Esophagus muscularis mucosa (tissue), 4 donors: ENCODE results near the gene THADA. TPM values are rescaled to one million over a fixed set of nuclear protein-coding genes. Genes with fewer than 3 reads are reported as not detected.
"Not testable (repeated sequence)": the region's sequence is repeated elsewhere in the genome, so short reads cannot be mapped to it uniquely, and the experiment has no call there.

Experiments
- DNase-seq: peaks from one replicate; pipeline ENCODE4 v3.0.0-alpha.2; 2017; ENCODE audit errors: extremely low spot score
- H3K27ac ChIP-seq, 4 donors: fragments of 200-600 bp; sonication (generic); replicated peaks in 1 of 4; 1 replicate in 3 of 4; 2 replicates in 1 of 4; pipeline ENCODE4 v1.5.1; 2016 to 2019; ENCODE audit warnings: mild to moderate bottlenecking in 1 of 4
- H3K27me3 ChIP-seq, 4 donors: fragments of 200-600 bp; sonication (generic); one replicate each; pipeline versions ENCODE4 v1.5.1 to v1.6.0; 2016 to 2019
- H3K36me3 ChIP-seq, 4 donors: fragments of 200-600 bp; sonication (generic); one replicate each; pipeline ENCODE4 v1.5.1; 2016 to 2019
- H3K4me1 ChIP-seq, 4 donors: fragments of 200-600 bp; sonication (generic); one replicate each; pipeline ENCODE4 v1.5.1; 2016 to 2019
- H3K4me3 ChIP-seq, 4 donors: fragments of 200-600 bp; sonication (generic); 1 replicate in 2 of 4; 2 replicates in 2 of 4; pipeline ENCODE4 v1.5.1; 2016 to 2019; ENCODE audit warnings: mild to moderate bottlenecking in 4 of 4, moderate library complexity in 1 of 4
- H3K9me3 ChIP-seq, 4 donors: fragments of 200-600 bp; sonication (generic); 1 replicate in 3 of 4; 2 replicates in 1 of 4; pipeline ENCODE4 v1.5.1; 2016 to 2019
- CTCF ChIP-seq, 3 experiments: fragments of 200-600 bp in 2 of 3; fragments of 450-650 bp in 1 of 3; sonication (generic) in 2 of 3; IDR thresholded peaks; one replicate each; pipeline ENCODE4 v1.5.1; 2017 to 2019; ENCODE audit warnings: antibody characterized with exemption in 3 of 3, mild to moderate bottlenecking in 2 of 3, moderate library complexity in 1 of 3
- EP300 ChIP-seq: sonication (generic); formaldehyde crosslinking; IDR thresholded peaks from one replicate; pipeline ENCODE4 v1.6.1; 2017; ENCODE audit warnings: antibody characterized with exemption
- POLR2A ChIP-seq: fragments of 450-650 bp; IDR thresholded peaks from one replicate; pipeline ENCODE4 v1.6.1; 2017; ENCODE audit warnings: antibody characterized with exemption, moderate library complexity, mild to moderate bottlenecking, low read depth
- POLR2AphosphoS5 ChIP-seq, 2 donors: sonication (generic); formaldehyde crosslinking; IDR thresholded peaks; one replicate each; pipeline ENCODE4 v1.6.1; 2017; ENCODE audit warnings: antibody characterized with exemption in 2 of 2
- WGBS: methylation state at CpG from one replicate; pipeline ENCODE4 v1.1.5; 2018; 5-methylcytosine and 5-hydroxymethylcytosine counted together
- intact Hi-C: fragments of 100-400 bp; cut with DNase I; formaldehyde crosslinking; loops from one replicate; pipeline ENCODE4 v1.15.1; 2023
- total RNA-seq, 4 donors: library from RNA; depleted of rRNA; stranded (reverse); fragments of >200 nt; gene quantifications; one replicate each; pipeline versions ENCODE4 v1.1.0 to v1.2.1, GENCODE V29; 2016

THADA gene
- total RNA-seq, 4 donors from 2014 or later = 17.2 to 28.7 (median 21.3) TPM

GRCh38 chr2:43557196-43557595 is 38.6 kb downstream of the THADA start:
- intact Hi-C loops = no loop called here
- TF ChIP-seq CTCF (IDR thresholded peaks at IDR 0.05) (no peak), POLR2AphosphoS5 (IDR thresholded peaks at IDR 0.05) (no peak), POLR2A (no peak), EP300 (no peak)
- peaks cover 15 to 76% (median 53%) of the 10 kb centered on the region in 4 donors for H3K36me3 ChIP-seq

GRCh38 chr2:43556256-43556655 is 39.6 kb downstream of the THADA start:
- Histone ChIP-seq H3K4me3 (no peak overlapping the region), H3K27ac (no peak overlapping the region), H3K27me3 (no peaks in the 10 kb centered on the region), H3K4me1 (no peaks in the 10 kb centered on the region), H3K36me3 (peaks cover 24 to 77% (median 57%) of the 10 kb centered on the region in 4 donors), H3K9me3 (no peaks in the 10 kb centered on the region)
- no peak for DNase-seq
- intact Hi-C loops = no loop called here
- 85% methylated on average over 5 of the region's 5 CpGs for WGBS
- TF ChIP-seq POLR2AphosphoS5 (IDR thresholded peaks at IDR 0.05) (no peak), POLR2A (no peak), EP300 (no peak), CTCF (IDR thresholded peaks at IDR 0.05) (no peak)

More at GRCh38 chr2:43557196-43557595, 38.6 kb downstream of the THADA start:
- Histone ChIP-seq H3K4me3 (no peak overlapping the region), H3K4me1 (no peaks in the 10 kb centered on the region), H3K27ac (no peak overlapping the region), H3K9me3 (no peaks in the 10 kb centered on the region), H3K27me3 (no peaks in the 10 kb centered on the region)
- 100% methylated on average over 1 of the region's 1 CpG for WGBS
- DNase-seq = no peak

- intact Hi-C loops = no loop called here
- no peaks in the 10 kb centered on the region for H3K4me1 ChIP-seq
- no peak for TF ChIP-seq CTCF (IDR thresholded peaks at IDR 0.05)
- no peak for TF ChIP-seq EP300
- no peak for TF ChIP-seq POLR2A
- TF ChIP-seq POLR2AphosphoS5 (IDR thresholded peaks at IDR 0.05) = no peak
- no peaks in the 10 kb centered on the region for H3K9me3 ChIP-seq
- 80% methylated on average over 3 of the region's 3 CpGs for WGBS
- no peak for DNase-seq
- no peak overlapping the region for H3K4me3 ChIP-seq
- peaks cover 28 to 86% (median 59%) of the 10 kb centered on the region in 4 donors for H3K36me3 ChIP-seq
- no peak overlapping the region for H3K27ac ChIP-seq
- no peaks in the 10 kb centered on the region for H3K27me3 ChIP-seq
Measured at GRCh38 chr2:43553341-43553855, 42.4 kb downstream of the THADA start.

- no peak for TF ChIP-seq CTCF (IDR thresholded peaks at IDR 0.05)
- DNase-seq = no peak
- Histone ChIP-seq H3K27ac (no peak overlapping the region), H3K27me3 (no peaks in the 10 kb centered on the region), H3K36me3 (peaks cover 23 to 78% (median 55%) of the 10 kb centered on the region in 4 donors), H3K4me1 (no peaks in the 10 kb centered on the region), H3K4me3 (no peak overlapping the region), H3K9me3 (no peaks in the 10 kb centered on the region)
- intact Hi-C loops = no loop called here
- 94% methylated on average over 2 of the region's 2 CpGs for WGBS
Measured at GRCh38 chr2:43551990-43552389, 43.8 kb downstream of the THADA start.

GRCh38 chr2:43548381-43548780 is 47.5 kb downstream of the THADA start:
- DNase-seq, H3K27ac ChIP-seq, H3K4me3 ChIP-seq, H3K9me3 ChIP-seq, H3K27me3 ChIP-seq, H3K4me1 ChIP-seq: not testable (repeated sequence)
- intact Hi-C loops = loop anchor here (10.0 kb wide), 1 partner anchor 574 kb away; no protein-coding TSS in a partner anchor
- peaks cover 13 to 47% (median 32%) of the 10 kb centered on the region in 4 donors for H3K36me3 ChIP-seq
- 98% methylated on average over 9 of the region's 14 CpGs for WGBS
